Osteoblast (primary cell): Measurements from ENCODE around the gene SETD5. TPM values are rescaled to one million over a fixed set of nuclear protein-coding genes. Genes with fewer than 3 reads are reported as not detected.

Source experiments
- DNase-seq: peaks from one replicate; pipeline ENCODE4 v3.0.0; 2011; ENCODE audit warnings: low spot score, mixed read lengths; ENCODE audit not compliant: insufficient read length; ENCODE audit errors: missing footprints
- H2AFZ ChIP-seq: 2 replicates; pipeline ENCODE4 v1.6.0; 2011; ENCODE audit warnings: mild to moderate bottlenecking, low read length
- H3K27ac ChIP-seq: 2 replicates; pipeline ENCODE4 v1.5.1; 2011; ENCODE audit warnings: mild to moderate bottlenecking, low read depth, low read length, moderate library complexity
- H3K27me3 ChIP-seq: 2 replicates; pipeline ENCODE4 v1.6.0; 2012; ENCODE audit warnings: mild to moderate bottlenecking, control low read depth, inconsistent platforms, low read length, moderate library complexity; ENCODE audit not compliant: insufficient read depth
- H3K36me3 ChIP-seq: 2 replicates; pipeline ENCODE4 v1.5.1; 2011; ENCODE audit warnings: mild to moderate bottlenecking, low read length, control low read depth, moderate library complexity; ENCODE audit not compliant: insufficient read depth
- H3K4me1 ChIP-seq: 2 replicates; pipeline ENCODE4 v1.5.1; 2011; ENCODE audit warnings: mild to moderate bottlenecking, low read length, control low read depth, moderate library complexity; ENCODE audit not compliant: insufficient read depth
- H3K4me2 ChIP-seq: 2 replicates; pipeline ENCODE4 v1.6.0; 2011; ENCODE audit warnings: mild to moderate bottlenecking, low read length; ENCODE audit not compliant: insufficient read depth
- H3K4me3 ChIP-seq: fragments of 200-600 bp; sonication (generic); 3 replicates; pipeline ENCODE4 v1.5.1; 2012; ENCODE audit warnings: mild to moderate bottlenecking, low read length, inconsistent platforms; ENCODE audit not compliant: insufficient read depth
- H3K79me2 ChIP-seq: 2 replicates; pipeline ENCODE4 v1.6.0; 2012; ENCODE audit warnings: mild to moderate bottlenecking, low read length, control low read depth, inconsistent platforms; ENCODE audit not compliant: insufficient read depth
- H3K9me3 ChIP-seq: 2 replicates; pipeline ENCODE4 v1.5.1; 2011; ENCODE audit warnings: low read depth, low read length, control low read depth
- H4K20me1 ChIP-seq: 2 replicates; pipeline ENCODE4 v1.6.0; 2012; ENCODE audit warnings: mild to moderate bottlenecking, low read length, control low read depth; ENCODE audit not compliant: insufficient read depth
- total RNA-seq: library from RNA; depleted of rRNA; stranded (reverse); fragments of >200 nt; gene quantifications from 2 replicates; pipeline ENCODE4 v1.2.3, GENCODE V29; 2012
- TF ChIP-seq, protein P1 (sequence below): IDR thresholded peaks from 2 replicates; pipeline ENCODE4 v1.5.1; 2011; ENCODE audit warnings: mild to moderate bottlenecking, low read depth, low read length, moderate library complexity; ENCODE audit errors: extremely low read depth

SETD5 gene, protein sequence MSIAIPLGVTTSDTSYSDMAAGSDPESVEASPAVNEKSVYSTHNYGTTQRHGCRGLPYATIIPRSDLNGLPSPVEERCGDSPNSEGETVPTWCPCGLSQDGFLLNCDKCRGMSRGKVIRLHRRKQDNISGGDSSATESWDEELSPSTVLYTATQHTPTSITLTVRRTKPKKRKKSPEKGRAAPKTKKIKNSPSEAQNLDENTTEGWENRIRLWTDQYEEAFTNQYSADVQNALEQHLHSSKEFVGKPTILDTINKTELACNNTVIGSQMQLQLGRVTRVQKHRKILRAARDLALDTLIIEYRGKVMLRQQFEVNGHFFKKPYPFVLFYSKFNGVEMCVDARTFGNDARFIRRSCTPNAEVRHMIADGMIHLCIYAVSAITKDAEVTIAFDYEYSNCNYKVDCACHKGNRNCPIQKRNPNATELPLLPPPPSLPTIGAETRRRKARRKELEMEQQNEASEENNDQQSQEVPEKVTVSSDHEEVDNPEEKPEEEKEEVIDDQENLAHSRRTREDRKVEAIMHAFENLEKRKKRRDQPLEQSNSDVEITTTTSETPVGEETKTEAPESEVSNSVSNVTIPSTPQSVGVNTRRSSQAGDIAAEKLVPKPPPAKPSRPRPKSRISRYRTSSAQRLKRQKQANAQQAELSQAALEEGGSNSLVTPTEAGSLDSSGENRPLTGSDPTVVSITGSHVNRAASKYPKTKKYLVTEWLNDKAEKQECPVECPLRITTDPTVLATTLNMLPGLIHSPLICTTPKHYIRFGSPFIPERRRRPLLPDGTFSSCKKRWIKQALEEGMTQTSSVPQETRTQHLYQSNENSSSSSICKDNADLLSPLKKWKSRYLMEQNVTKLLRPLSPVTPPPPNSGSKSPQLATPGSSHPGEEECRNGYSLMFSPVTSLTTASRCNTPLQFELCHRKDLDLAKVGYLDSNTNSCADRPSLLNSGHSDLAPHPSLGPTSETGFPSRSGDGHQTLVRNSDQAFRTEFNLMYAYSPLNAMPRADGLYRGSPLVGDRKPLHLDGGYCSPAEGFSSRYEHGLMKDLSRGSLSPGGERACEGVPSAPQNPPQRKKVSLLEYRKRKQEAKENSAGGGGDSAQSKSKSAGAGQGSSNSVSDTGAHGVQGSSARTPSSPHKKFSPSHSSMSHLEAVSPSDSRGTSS (N-terminal part only)
- 103 and 106 TPM in 2 replicates for total RNA-seq

DNA sequence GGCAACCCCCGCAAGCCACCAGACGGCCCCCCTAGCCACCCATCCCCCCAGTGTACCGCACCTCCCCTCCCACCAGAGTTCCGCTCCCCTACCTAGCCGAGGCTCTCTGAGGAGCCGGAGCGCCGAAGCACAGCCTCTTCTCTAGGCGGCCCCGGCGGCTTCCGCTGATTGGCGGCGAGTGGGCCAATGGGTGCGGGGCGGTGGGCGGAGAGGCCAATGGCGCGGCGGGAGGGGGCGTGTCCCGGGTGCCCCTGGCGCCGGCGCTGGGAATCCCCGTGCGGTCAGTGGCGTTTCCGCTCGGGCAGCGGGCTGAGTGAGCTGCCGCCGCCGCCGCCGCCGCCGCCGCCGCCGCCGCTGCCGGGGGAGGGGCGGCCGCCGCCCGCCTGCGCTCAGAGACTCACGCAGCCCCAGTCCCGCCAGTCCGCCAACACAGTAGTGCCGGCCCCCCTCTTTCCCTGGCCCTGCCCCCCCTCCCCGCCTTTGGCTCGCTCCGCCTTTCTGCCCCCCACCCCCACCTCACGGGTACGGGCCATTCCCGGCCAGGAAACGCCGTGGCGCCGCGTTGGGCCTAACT, at the start of gene SETD5:
SETD5 (plus strand) TSS at position 284 of the 574 bp plus-strand sequence. CDS start 31,324 bp downstream, outside the sequence.
- no peaks in the 10 kb centered on the region for H3K9me3 ChIP-seq
- peaks cover 50% of the 10 kb centered on the region for H3K4me1 ChIP-seq
- peaks cover 31% of the 10 kb centered on the region for H3K36me3 ChIP-seq
- peaks cover 87% of the 10 kb centered on the region for H3K79me2 ChIP-seq
- DNase-seq, result peak; percentile 97
- H3K27ac ChIP-seq, result peak within 1 kb of the TSS; percentile 97
- TF ChIP-seq, protein P1, sequence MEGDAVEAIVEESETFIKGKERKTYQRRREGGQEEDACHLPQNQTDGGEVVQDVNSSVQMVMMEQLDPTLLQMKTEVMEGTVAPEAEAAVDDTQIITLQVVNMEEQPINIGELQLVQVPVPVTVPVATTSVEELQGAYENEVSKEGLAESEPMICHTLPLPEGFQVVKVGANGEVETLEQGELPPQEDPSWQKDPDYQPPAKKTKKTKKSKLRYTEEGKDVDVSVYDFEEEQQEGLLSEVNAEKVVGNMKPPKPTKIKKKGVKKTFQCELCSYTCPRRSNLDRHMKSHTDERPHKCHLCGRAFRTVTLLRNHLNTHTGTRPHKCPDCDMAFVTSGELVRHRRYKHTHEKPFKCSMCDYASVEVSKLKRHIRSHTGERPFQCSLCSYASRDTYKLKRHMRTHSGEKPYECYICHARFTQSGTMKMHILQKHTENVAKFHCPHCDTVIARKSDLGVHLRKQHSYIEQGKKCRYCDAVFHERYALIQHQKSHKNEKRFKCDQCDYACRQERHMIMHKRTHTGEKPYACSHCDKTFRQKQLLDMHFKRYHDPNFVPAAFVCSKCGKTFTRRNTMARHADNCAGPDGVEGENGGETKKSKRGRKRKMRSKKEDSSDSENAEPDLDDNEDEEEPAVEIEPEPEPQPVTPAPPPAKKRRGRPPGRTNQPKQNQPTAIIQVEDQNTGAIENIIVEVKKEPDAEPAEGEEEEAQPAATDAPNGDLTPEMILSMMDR, result no peak
- peak within 1 kb of the TSS; percentile 48 for H2AFZ ChIP-seq
- H3K27me3 ChIP-seq, result no peaks in the 10 kb centered on the region
- peaks cover 73% of the 10 kb centered on the region for H4K20me1 ChIP-seq
- H3K4me3 ChIP-seq, result peak within 1 kb of the TSS; percentile 95
- H3K4me2 ChIP-seq, result peak within 1 kb of the TSS; percentile 98

DNA sequence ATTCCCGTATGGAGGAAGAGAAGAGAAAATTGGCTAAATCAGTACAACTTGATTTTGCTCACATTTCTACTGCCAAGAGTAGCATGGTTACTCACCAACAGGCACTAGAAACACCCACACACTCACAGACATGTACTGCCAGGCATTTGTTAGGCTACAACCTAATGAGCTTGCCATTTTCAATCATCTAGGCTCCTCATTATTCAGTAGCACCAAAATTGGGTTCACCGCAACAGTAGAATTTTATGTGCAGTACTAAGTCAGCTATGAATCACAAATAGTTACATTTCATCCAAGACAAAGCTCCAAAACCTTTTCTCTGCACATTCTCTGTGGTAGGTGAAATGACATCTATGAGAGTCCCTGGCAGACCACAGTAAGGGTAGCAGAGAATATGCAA, 49.5 kb upstream of the SETD5 start:
- TF ChIP-seq, protein P1, result no peak
- H2AFZ ChIP-seq, result no peak overlapping the region
- peak overlapping the region; percentile 81 for H3K4me2 ChIP-seq
- H4K20me1 ChIP-seq, result no peaks in the 10 kb centered on the region
- no peaks in the 10 kb centered on the region for H3K36me3 ChIP-seq
- no peaks in the 10 kb centered on the region for H3K9me3 ChIP-seq
- H3K79me2 ChIP-seq, result no peaks in the 10 kb centered on the region
- H3K27ac ChIP-seq, result peak overlapping the region; percentile 96
- no peaks in the 10 kb centered on the region for H3K27me3 ChIP-seq
- H3K4me3 ChIP-seq, result peak overlapping the region; percentile 10
- DNase-seq, result peak; percentile 69
- peaks cover 48% of the 10 kb centered on the region for H3K4me1 ChIP-seq

DNA sequence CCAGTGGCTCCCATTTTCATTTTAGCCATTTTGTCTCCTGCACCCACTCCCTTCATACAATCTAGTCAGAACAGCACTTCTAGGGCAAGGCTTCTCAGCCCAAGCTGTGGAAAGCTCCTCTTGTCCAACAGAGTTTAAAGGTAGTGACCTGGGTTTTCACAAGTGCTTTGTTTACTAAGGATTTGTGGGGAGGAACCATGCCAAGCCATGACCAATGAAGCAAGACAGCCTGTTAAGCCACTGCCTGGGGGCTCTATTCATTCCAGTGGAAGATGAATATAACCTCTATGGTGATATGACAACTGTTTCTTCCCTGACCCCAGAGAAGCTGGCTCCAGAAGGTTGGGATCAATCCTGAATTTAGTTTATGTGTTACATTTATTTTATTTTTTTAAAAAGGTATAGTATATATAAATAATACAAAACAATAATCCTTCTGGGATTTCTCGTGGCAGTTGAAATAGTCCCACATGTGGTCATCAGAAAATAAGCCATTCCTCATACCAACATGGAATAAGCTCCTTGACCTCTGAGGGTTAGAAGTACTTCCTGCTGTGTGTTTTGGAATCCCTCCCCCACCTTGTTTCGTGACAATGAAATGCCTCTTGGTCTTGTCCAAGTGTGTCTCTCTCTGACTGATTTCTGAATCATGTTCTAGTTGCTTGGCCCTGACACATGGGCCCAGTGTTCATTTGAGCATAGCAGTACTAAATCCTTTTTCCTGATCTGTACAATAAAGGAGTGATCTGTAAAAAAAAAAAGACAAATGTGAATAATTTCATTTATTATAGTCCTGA, 47.9 kb upstream of the SETD5 start:
- Histone ChIP-seq H3K27me3 (no peaks in the 10 kb centered on the region), H2AFZ (no peak overlapping the region), H3K4me1 (peaks cover 55% of the 10 kb centered on the region), H4K20me1 (no peaks in the 10 kb centered on the region), H3K4me2 (peak overlapping the region; percentile 20), H3K79me2 (no peaks in the 10 kb centered on the region), H3K36me3 (no peaks in the 10 kb centered on the region), H3K9me3 (no peaks in the 10 kb centered on the region), H3K4me3 (no peak overlapping the region), H3K27ac (peak overlapping the region; percentile 96)
- TF ChIP-seq, protein P1, result no peak
- peak; percentile 85 for DNase-seq
